BE2C (cell line): ENCODE data around the gene FGB.
"Not testable (repeated sequence)": the region's sequence is repeated elsewhere in the genome, so short reads cannot be mapped to it uniquely, and the experiment has no call there.

Source experiments
- DNase-seq: peaks from one replicate; pipeline ENCODE4 v3.0.0-alpha.2; 2020
- H3K27me3 ChIP-seq: fragments of 250-450 bp; sonication (Bioruptor Pico); 2 replicates; pipeline ENCODE4 v1.5.1; 2020; ENCODE audit warnings: mild to moderate bottlenecking
- H3K36me3 ChIP-seq: fragments of 250-450 bp; sonication (Bioruptor Pico); 2 replicates; pipeline ENCODE4 v1.5.1; 2020; ENCODE audit warnings: mild to moderate bottlenecking
- H3K4me1 ChIP-seq: fragments of 250-450 bp; sonication (Bioruptor Pico); 2 replicates; pipeline ENCODE4 v1.5.1; 2020
- H3K4me3 ChIP-seq: 2 replicates; pipeline ENCODE4 v1.5.1; 2011; ENCODE audit warnings: low read depth, low read length
- H3K9me3 ChIP-seq: fragments of 250-450 bp; sonication (Bioruptor Pico); 2 replicates; pipeline ENCODE4 v1.5.1; 2020
- TF ChIP-seq, protein P1 (sequence below): IDR thresholded peaks from 2 replicates; pipeline ENCODE4 v1.5.1; 2012; ENCODE audit warnings: mild to moderate bottlenecking, low read depth, low read length

The FGB gene

DNA sequence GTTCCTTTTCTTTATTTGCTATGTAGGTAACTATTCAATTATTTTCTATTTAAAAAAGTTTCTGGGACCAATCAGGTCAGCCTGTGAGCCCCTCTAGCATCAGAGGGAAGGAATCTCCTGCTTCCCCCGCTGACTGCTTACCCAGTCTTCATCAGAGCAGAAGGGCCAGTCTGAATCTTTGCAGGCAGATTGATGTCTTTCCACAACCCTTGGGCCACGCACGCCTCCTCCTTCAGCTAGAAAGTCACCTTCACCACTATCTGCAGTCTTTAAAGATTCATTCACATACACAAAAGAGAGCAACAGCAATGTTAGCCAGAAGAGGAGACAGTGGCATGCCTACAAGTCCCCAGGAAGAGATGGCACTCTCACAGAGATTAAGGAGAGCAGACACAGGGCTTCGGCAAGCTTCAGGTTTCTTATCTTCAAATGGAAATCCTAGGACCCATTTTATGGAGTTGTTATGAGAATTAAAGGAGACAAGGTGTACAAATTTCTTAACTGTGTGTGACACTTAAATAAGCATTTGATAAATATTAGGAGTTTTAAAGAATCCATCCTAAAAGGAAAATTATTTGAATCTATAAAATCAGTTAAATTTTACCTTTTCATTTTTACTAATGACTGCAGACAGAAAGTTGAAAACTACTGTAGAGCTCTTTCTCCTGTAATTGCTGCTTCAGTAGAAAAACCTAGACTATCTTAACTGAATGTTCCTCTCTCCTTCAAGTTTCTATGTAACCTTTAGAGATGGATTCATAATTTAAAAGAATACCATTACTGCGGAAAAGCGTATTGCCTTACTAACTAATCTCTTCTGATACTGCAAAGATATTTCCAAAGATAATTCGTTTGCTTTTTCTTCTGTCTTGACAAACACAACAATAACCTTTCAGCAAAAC, 26.7 kb downstream of the FGB start:
- no peak overlapping the region for H3K4me3 ChIP-seq
- TF ChIP-seq, protein P1, sequence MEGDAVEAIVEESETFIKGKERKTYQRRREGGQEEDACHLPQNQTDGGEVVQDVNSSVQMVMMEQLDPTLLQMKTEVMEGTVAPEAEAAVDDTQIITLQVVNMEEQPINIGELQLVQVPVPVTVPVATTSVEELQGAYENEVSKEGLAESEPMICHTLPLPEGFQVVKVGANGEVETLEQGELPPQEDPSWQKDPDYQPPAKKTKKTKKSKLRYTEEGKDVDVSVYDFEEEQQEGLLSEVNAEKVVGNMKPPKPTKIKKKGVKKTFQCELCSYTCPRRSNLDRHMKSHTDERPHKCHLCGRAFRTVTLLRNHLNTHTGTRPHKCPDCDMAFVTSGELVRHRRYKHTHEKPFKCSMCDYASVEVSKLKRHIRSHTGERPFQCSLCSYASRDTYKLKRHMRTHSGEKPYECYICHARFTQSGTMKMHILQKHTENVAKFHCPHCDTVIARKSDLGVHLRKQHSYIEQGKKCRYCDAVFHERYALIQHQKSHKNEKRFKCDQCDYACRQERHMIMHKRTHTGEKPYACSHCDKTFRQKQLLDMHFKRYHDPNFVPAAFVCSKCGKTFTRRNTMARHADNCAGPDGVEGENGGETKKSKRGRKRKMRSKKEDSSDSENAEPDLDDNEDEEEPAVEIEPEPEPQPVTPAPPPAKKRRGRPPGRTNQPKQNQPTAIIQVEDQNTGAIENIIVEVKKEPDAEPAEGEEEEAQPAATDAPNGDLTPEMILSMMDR = no peak
- H3K9me3 ChIP-seq = no peaks in the 10 kb centered on the region
- DNase-seq = no peak
- no peaks in the 10 kb centered on the region for H3K36me3 ChIP-seq
- H3K27me3 ChIP-seq = peaks cover 21% of the 10 kb centered on the region
- H3K4me1 ChIP-seq = no peaks in the 10 kb centered on the region

DNA sequence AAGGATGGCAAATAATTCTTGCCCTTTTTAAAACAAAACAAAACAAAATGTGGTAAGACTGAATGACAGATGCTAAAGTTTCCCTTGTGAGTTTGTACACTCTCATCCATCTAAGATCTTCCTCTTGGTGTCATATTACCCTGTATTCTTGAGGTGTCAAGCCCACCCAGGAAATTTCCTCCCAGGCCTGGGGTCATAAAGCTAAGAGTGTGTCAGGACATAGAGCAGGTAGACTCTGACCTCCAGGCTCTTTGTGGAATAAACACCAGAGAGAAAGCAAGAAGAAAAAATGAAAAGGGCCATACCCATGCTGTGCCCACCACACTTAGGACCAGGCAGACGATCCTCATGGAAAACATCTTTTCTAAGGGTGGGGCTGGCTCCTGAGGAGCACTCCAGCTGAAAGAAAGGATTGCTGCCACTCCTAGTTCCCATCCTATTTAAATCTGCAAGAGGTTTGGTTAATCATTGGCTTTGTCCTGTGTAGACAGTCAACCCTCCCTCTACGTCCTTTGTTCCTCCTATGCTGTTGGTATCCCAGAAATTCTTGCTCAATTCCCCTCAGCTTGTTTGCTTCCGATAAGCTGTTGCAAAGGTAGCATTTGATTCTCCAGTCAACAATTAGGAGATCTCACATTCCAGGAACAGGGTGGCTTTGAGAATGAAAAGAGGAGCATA, 27.7 kb downstream of the FGB start, which contains the start of gene FGA:
FGA (minus strand) TSS at position 414 of the 678 bp plus-strand sequence; CDS start at position 359, 55 bp downstream.
- no peak within 1 kb of the TSS for H3K4me3 ChIP-seq
- no peak for DNase-seq
- no peaks in the 10 kb centered on the region for H3K9me3 ChIP-seq
- H3K27me3 ChIP-seq = peaks cover 21% of the 10 kb centered on the region
- no peaks in the 10 kb centered on the region for H3K36me3 ChIP-seq
- H3K4me1 ChIP-seq = no peaks in the 10 kb centered on the region
- TF ChIP-seq, protein P1 = no peak

DNA sequence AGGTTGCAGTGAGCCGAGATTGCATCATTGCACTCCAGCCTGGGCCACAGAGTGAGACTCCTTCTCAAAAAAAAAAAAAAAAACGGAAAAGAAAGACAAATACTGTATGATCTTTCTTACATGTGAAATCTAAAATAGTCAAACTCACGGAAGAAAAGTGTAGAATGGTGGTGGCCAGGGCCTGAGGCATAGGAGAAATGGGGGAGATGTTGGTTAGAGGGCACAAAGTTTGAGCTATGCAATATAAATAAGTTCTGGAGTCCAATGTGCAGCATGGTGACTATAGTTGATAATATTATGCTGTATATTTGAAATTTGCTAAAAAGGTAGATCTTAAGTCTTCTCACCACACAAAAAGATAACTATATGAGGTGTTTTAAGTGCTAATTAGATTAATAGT, 29.1 kb downstream of the FGB start:
- Histone ChIP-seq H3K4me1 (no peaks in the 10 kb centered on the region), H3K27me3 (peaks cover 16% of the 10 kb centered on the region), H3K9me3 (no peaks in the 10 kb centered on the region), H3K4me3 (no peak overlapping the region), H3K36me3 (no peaks in the 10 kb centered on the region)
- TF ChIP-seq, protein P1 = no peak
- no peak for DNase-seq

DNA sequence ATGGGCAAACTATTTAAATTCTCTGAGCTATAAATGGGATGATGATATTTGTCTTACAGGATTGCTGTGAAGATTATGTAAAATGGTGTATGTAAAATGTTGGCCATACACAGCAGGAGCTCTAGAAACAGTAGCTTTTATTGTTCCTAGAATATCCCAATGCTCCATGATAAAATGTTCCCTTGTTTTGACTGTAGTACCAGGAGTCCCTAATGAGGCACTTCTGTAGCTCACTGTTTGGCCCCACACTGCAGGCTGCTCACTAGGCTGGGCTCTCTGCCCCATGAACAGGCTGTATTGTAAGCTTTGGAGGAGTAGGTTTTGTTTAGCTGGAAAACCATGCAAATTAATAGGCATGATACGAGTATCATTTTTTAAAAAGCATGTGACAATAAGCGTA, 31.1 kb downstream of the FGB start:
- Histone ChIP-seq H3K4me1 (no peaks in the 10 kb centered on the region), H3K27me3 (peaks cover 6% of the 10 kb centered on the region), H3K9me3 (no peaks in the 10 kb centered on the region), H3K36me3 (no peaks in the 10 kb centered on the region), H3K4me3 (no peak overlapping the region)
- TF ChIP-seq, protein P1 = no peak
- DNase-seq = no peak

DNA sequence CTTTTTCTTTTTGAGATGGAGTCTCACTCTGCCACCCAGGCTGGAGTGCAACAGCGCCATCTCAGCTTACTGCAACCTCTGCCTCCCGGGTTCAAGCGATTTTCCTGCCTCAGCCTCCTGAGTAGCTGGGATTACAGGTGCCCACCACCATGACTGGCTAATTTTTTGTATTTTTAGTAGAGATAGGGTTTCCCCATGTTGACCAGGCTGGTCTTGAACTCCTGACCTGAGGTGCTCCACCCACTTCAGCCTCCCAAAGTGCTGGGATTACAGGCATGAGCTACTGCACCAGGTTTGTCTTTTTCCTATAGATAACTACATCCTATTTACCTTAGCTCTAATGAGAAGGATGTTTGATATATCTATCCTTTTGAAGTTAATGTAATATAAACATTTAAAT, 31.5 kb downstream of the FGB start:
- not testable (repeated sequence) for DNase-seq, H3K36me3 ChIP-seq, H3K27me3 ChIP-seq, H3K9me3 ChIP-seq, H3K4me1 ChIP-seq, H3K4me3 ChIP-seq

DNA sequence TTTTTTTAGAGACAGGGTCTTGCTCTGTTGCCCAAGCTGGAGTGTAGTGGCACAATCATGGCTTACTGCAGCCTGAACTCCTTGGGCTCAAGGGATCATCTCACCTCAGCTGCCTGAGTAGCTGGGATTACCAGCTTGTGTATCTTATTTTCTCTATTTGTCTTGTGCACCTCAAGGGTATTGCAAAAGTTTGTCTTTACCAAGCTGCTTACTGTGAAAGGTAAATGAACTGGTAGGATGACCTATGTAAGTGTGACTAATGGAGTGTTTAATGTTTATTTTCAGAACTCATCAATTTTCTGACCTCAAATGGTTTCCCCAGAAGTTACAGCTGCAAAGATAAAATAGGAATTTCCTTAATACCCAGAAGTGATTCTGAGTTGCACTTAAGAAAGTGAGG, 33.0 kb downstream of the FGB start:
- TF ChIP-seq, protein P1 = no peak
- no peaks in the 10 kb centered on the region for H3K9me3 ChIP-seq
- no peak for DNase-seq
- no peak overlapping the region for H3K4me3 ChIP-seq
- no peaks in the 10 kb centered on the region for H3K4me1 ChIP-seq
- no peaks in the 10 kb centered on the region for H3K36me3 ChIP-seq
- peaks cover 10% of the 10 kb centered on the region; the same call in 1 of the 2 replicates for H3K27me3 ChIP-seq

DNA sequence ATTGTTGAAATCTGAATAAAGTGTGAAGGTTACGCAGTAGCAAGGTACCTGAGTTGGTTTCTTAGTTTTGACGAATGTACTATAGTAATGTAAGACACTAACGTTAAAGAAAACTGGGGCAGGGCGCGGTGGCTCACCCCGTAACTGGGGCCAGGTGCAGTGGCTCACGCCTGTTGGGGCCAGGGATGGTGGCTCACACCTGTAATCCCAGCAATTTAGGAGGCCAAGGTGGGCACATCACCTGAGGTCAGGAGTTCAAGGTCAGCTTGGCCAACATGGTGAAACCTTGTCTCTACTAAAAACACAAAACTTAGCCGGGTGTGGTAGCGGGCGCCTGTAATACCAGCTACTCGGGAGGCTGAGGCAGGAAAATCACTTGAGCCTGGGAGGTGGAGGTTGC, 34.5 kb downstream of the FGB start:
- not testable (repeated sequence) for H3K4me1 ChIP-seq, H3K4me3 ChIP-seq, DNase-seq, H3K36me3 ChIP-seq, H3K9me3 ChIP-seq
- H3K27me3 ChIP-seq = peaks cover 14% of the 10 kb centered on the region; the same call in 1 of the 2 replicates
